ENCODE results near the gene ARSA.
A peak's percentile ranks its signal among the peaks of the same experiment; 100 is the strongest.

The ARSA gene

DNA sequence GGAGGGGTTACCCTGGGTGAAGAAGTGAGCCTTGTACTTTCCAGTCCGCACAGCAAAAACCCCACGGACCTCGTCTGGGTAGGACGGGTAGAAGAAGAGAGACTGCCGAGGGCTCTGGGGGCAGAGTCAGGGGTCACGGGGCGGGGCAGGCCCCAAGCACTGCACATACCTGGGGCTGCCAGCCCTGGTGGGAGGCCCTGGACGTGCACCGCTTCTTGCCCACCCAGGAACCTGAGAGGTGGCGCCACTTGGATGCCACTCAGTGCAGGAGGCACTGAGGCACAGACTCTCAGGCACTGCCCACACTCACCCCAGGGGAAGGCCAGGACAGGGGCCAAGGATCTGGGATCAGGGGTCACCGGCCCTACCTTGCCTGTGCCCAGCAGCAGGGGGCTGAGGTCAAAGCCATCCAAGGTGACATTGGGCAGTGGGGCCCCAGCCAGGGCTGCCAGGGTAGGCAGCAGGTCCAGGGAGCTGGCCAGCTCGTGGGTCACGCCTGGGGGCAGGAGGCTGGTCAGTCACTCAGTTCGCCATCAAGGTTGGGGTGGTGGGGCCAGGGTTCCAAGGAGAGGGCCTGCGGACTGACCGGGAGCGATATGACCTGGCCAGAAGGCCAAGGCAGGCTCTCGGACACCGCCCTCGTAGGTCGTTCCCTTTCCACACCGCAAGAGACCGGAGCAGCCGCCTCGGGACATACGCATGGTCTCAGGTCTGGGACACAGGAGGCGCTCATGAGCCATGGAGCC lies 2.2 kb downstream of the ARSA start:
- TF ChIP-seq, protein P1, sequence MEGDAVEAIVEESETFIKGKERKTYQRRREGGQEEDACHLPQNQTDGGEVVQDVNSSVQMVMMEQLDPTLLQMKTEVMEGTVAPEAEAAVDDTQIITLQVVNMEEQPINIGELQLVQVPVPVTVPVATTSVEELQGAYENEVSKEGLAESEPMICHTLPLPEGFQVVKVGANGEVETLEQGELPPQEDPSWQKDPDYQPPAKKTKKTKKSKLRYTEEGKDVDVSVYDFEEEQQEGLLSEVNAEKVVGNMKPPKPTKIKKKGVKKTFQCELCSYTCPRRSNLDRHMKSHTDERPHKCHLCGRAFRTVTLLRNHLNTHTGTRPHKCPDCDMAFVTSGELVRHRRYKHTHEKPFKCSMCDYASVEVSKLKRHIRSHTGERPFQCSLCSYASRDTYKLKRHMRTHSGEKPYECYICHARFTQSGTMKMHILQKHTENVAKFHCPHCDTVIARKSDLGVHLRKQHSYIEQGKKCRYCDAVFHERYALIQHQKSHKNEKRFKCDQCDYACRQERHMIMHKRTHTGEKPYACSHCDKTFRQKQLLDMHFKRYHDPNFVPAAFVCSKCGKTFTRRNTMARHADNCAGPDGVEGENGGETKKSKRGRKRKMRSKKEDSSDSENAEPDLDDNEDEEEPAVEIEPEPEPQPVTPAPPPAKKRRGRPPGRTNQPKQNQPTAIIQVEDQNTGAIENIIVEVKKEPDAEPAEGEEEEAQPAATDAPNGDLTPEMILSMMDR (IDR thresholded peaks at IDR 0.05; ENCODE audit: low read depth, low read length, missing control alignments), result no peak
- no peak overlapping the region for H3K4me3 ChIP-seq (ENCODE audit: low read depth, low read length)
- in situ Hi-C loops (cut with HindIII; ENCODE audit: low sequenced_read_pairs), result loop anchor here (5.0 kb wide), 1 partner anchor 48 kb away; the partner anchor contains the start of gene CPT1B
- DNase-seq (ENCODE audit: low read depth), result no peak

DNA sequence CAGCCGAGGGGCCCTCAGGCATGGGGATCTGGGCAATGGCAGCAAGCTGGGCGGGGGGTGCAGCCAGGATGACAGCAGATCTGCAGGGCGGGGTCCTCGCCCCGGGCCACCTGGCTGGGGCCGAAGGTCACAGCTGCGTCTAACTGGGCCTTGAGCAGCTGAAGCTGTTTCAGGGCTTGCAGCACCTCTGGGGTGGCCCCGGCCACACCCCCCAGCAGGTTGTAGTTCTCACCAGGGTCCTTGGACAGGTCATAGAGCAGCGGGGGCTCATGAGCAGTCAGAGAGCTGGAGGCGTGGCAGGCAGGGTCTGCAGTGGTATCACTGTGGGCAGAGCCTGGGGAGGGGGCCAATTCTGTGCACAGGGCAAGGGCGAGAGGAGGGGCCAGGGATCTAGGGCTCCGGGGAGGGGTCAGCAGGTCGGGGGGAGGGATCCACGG lies 2.8 kb downstream of the ARSA start:
- in situ Hi-C loops (cut with HindIII; ENCODE audit: low sequenced_read_pairs), result loop anchor here (5.0 kb wide), 1 partner anchor 48 kb away; the partner anchor contains the start of gene CPT1B
- TF ChIP-seq, protein P1 (IDR thresholded peaks at IDR 0.05; ENCODE audit: low read depth, low read length, missing control alignments), result no peak
- no peak overlapping the region for H3K4me3 ChIP-seq (ENCODE audit: low read depth, low read length)
- no peak for DNase-seq (ENCODE audit: low read depth)

DNA sequence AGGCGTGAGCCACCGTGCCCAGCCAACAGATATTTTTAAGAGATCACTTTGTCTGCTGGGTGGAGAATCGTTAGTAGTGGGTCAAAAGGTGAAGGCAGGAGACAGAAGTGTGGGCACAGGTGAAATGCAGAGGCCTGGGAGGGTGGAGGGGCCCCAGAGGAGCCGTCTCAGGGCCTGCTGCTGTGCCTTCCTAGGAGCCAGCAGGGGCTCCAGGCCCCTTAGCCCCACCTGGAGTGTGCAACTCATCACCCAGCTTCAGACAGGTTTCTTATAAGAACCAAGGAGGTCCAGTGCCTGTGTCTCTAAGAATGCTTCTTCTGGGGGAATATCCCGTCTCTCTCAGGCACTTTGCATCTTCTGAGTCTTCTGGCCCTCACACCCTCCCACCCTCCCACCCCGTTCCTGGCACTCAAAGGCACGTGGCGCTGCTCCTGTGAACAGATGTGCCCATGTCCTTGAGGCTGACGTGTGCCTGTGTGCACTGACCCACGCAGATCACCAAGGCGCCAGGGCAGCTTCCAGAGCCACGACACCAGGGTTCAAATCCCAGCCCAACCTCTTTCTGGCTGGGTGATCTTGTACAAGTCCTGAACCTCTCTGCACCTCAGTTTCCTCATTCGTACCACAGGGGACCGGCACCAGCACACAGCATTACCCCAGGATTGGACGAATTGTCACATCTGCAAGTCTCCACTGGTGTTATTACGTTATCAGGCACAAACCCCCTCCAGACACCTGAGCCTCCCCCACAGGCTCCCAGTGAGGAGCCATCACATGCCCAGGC lies 3.4 kb downstream of the ARSA start:
- in situ Hi-C loops (cut with HindIII; ENCODE audit: low sequenced_read_pairs), result loop anchor here (5.0 kb wide), 1 partner anchor 47 kb away; the partner anchor contains the start of gene CPT1B
- DNase-seq (ENCODE audit: low read depth), result no peak
- TF ChIP-seq, protein P1 (IDR thresholded peaks at IDR 0.05; ENCODE audit: low read depth, low read length, missing control alignments), result no peak
- H3K4me3 ChIP-seq (ENCODE audit: low read depth, low read length), result no peak overlapping the region

DNA sequence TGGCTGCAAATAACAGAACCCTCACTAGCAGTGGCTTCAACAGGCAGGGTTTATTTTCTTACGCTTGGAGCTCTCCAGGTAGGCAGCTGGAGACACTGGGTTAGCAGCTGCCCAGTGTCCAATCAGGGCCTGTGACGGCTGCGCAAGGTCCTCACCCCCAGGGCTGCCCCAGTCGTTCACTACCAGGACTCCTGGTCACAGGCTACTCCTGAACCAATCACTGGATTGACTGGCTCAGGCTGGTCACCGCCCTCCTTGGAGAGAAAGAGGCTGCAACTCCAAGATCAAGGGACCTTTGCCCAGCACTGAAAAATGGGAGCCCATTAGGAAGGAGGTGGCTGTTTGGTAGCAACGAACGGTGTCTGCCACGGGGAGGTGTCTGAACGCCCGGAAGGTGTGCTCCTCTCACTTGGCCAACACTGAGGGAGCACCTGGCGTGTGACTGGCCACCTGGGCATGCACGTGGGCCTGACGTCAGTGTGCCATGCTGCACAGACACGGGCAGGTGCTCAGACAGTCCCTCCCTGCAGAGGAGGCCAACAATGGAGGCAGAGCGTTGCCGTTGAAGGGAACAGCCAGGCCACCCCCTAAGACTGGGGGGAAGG lies 5.1 kb downstream of the ARSA start:
- TF ChIP-seq, protein P1 (IDR thresholded peaks at IDR 0.05; ENCODE audit: low read depth, low read length, missing control alignments), result no peak
- no peak overlapping the region for H3K4me3 ChIP-seq (ENCODE audit: low read depth, low read length)
- in situ Hi-C loops (cut with HindIII; ENCODE audit: low sequenced_read_pairs), result no loop called here
- no peak for DNase-seq (ENCODE audit: low read depth)

DNA sequence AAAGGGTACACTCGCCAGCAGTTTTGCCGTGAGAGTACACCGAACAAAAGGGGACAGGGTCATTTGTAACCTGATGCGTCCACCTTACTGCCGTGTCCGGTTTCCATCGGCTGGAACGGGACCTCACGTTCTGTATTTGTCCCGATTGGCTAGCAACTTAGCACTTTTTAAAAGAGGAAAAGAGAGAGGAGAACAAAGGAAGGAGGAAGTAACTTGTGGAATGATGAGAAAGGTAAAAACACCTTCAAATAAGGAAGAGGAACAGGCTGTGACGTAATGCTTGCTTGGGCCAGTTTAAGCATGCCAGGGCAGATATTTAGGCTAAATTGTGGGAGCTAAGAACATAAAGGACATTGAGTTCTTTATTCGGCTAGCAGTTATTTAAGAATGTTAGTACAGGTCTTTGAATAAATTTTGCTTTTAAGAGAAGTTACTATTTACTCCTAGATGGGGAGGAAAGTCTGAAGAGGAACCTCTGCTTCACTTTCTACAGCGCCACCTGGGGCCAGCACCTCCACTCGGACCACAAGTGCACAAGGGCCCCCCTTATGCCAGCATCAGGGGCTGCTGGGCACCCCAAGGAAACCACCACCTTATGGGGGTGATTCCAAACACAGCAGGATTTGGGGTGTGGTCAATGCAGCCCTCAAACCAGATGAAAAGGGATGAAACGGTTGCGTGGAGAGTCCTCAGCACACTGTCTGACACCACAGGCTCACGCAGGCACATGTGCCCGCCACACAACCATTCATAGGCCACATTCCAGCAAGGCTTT lies 5.8 kb downstream of the ARSA start:
- in situ Hi-C loops (cut with HindIII; ENCODE audit: low sequenced_read_pairs), result no loop called here
- no peak overlapping the region for H3K4me3 ChIP-seq (ENCODE audit: low read depth, low read length)
- no peak for DNase-seq (ENCODE audit: low read depth)
- TF ChIP-seq, protein P1 (IDR thresholded peaks at IDR 0.05; ENCODE audit: low read depth, low read length, missing control alignments), result peak; percentile 25

Measured in astrocyte of the cerebellum (primary cell).